Stimulated activated CD8-positive, alpha-beta memory T cell treated with anti-CD3 and anti-CD28 coated beads, Interleukin-4, amount 100 ng/mL, for 1 hour (primary cell): ENCODE results near the gene RPP38.

Experiments used
- DNase-seq, 2 donors: peaks; one replicate each; pipeline ENCODE4 v3.0.0-alpha.2; 2020; ENCODE audit warnings: low read depth in 2 of 2, low spot score in 1 of 2

RPP38 gene

GRCh38 chr10:15112657-15113056 lies 15.5 kb downstream of the RPP38 start:
- DNase-seq, result no peak

GRCh38 chr10:15113766-15114165 lies 16.6 kb downstream of the RPP38 start:
- DNase-seq, result no peak

GRCh38 chr10:15116225-15116624 lies 19.1 kb downstream of the RPP38 start:
- no peak for DNase-seq

- no peak for DNase-seq
These were observed 21.5 kb downstream of the RPP38 start for GRCh38 chr10:15118615-15119014.

GRCh38 chr10:15120523-15120922 lies 23.4 kb downstream of the RPP38 start:
- DNase-seq, result no peak

GRCh38 chr10:15121707-15122106 lies 24.6 kb downstream of the RPP38 start:
- no peak for DNase-seq

- no peak for DNase-seq
These were observed 25.4 kb downstream of the RPP38 start for GRCh38 chr10:15122477-15123030.

GRCh38 chr10:15123749-15124184 lies 26.6 kb downstream of the RPP38 start:
- no peak for DNase-seq

- no peak for DNase-seq
These were observed 27.0 kb downstream of the RPP38 start for GRCh38 chr10:15124190-15124589.

GRCh38 chr10:15124908-15125307 lies 27.8 kb downstream of the RPP38 start:
- no peak for DNase-seq

- no peak for DNase-seq
These were observed 34.2 kb downstream of the RPP38 start for GRCh38 chr10:15131330-15131729.

- no peak for DNase-seq
These were observed 39.2 kb downstream of the RPP38 start for GRCh38 chr10:15136129-15137035.

- no peak for DNase-seq
These were observed 39.8 kb downstream of the RPP38 start for GRCh38 chr10:15137036-15137359.

GRCh38 chr10:15137636-15138035 lies 40.5 kb downstream of the RPP38 start:
- DNase-seq, result no peak

GRCh38 chr10:15140698-15141097 lies 43.5 kb downstream of the RPP38 start:
- DNase-seq, result no peak

- DNase-seq, result no peak
These were observed 44.2 kb downstream of the RPP38 start for GRCh38 chr10:15141136-15142054.

GRCh38 chr10:15144788-15145187 lies 47.6 kb downstream of the RPP38 start:
- DNase-seq, result no peak

GRCh38 chr10:15146366-15146765 lies 49.2 kb downstream of the RPP38 start:
- DNase-seq, result no peak

- DNase-seq, result no peak
These were observed 50.6 kb downstream of the RPP38 start for GRCh38 chr10:15147594-15148392.

GRCh38 chr10:15149042-15149771 lies 52.1 kb downstream of the RPP38 start:
- DNase-seq, result no peak
